Peyer's patch (tissue), 4 donors: ENCODE data around the gene ARFGAP1. TPM values are rescaled to one million over a fixed set of nuclear protein-coding genes. Genes with fewer than 3 reads are reported as not detected.
A peak's percentile ranks its signal among the peaks of the same experiment; 100 is the strongest.

Experiments
- DNase-seq, 3 donors: peaks; one replicate each; pipeline ENCODE4 v3.0.0-alpha.2; 2017 to 2019
- H3K27ac ChIP-seq, 4 donors: fragments of 200-600 bp; sonication (generic); one replicate each; pipeline ENCODE4 v1.5.1; 2016 to 2019
- H3K27me3 ChIP-seq, 2 donors: fragments of 200-600 bp; sonication (generic); one replicate each; pipeline ENCODE4 v1.5.1; 2019
- H3K36me3 ChIP-seq, 3 donors: fragments of 200-600 bp; sonication (generic); one replicate each; pipeline ENCODE4 v1.5.1; 2016 to 2019
- H3K4me1 ChIP-seq, 4 donors: fragments of 200-600 bp; sonication (generic); one replicate each; pipeline ENCODE4 v1.5.1; 2016 to 2019
- H3K4me3 ChIP-seq, 4 donors: fragments of 200-600 bp; sonication (generic); 1 replicate in 3 of 4; 2 replicates in 1 of 4; pipeline ENCODE4 v1.5.1; 2016 to 2019; ENCODE audit warnings: mild to moderate bottlenecking in 1 of 4
- H3K9me3 ChIP-seq, 4 donors: fragments of 200-600 bp; sonication (generic); one replicate each; pipeline ENCODE4 v1.5.1; 2016 to 2019; ENCODE audit warnings: mild to moderate bottlenecking in 1 of 4
- CTCF ChIP-seq, 6 experiments: fragments of 450-650 bp in 4 of 6; fragments of 200-600 bp in 2 of 6; sonication (generic) in 1 of 6; IDR thresholded peaks; one replicate each; pipeline ENCODE4 v1.5.1; 2017 to 2019; ENCODE audit warnings: antibody characterized with exemption in 6 of 6, mild to moderate bottlenecking in 3 of 6, moderate library complexity in 1 of 6
- POLR2A ChIP-seq, 2 donors: fragments of 450-650 bp; IDR thresholded peaks; one replicate each; pipeline ENCODE4 v1.5.1; 2017; ENCODE audit warnings: antibody characterized with exemption in 2 of 2, mild to moderate bottlenecking in 2 of 2, moderate library complexity in 2 of 2
- total RNA-seq, 4 donors: library from RNA; depleted of rRNA; stranded (reverse); fragments of >200 nt; gene quantifications; one replicate each; pipeline ENCODE4 v1.1.0, GENCODE V29; 2016

Gene ARFGAP1
- total RNA-seq, 4 donors from 2014 or later, result 66.6 to 149 (median 89.8) TPM

GRCh38 chr20:63289311-63290135, 16.9 kb downstream of the ARFGAP1 start:
- H3K27me3 ChIP-seq, result no peaks in the 10 kb centered on the region
- no peaks in the 10 kb centered on the region for H3K9me3 ChIP-seq
- H3K27ac ChIP-seq, result no peak overlapping the region
- TF ChIP-seq POLR2A (IDR thresholded peaks at IDR 0.05), result no peak
- no peak for TF ChIP-seq CTCF (IDR thresholded peaks at IDR 0.05)
- DNase-seq, result no peak
- no peak overlapping the region for H3K4me3 ChIP-seq
- H3K4me1 ChIP-seq, result peaks cover 0 to 4% (median 0%) of the 10 kb centered on the region in 4 donors
- peaks cover 0 to 37% (median 0%) of the 10 kb centered on the region in 3 donors for H3K36me3 ChIP-seq

GRCh38 chr20:63290136-63290676, 17.6 kb downstream of the ARFGAP1 start:
- H3K36me3 ChIP-seq, result peaks cover 0 to 33% (median 0%) of the 10 kb centered on the region in 3 donors
- DNase-seq, result no peak
- TF ChIP-seq POLR2A (IDR thresholded peaks at IDR 0.05), result no peak
- TF ChIP-seq CTCF (IDR thresholded peaks at IDR 0.05), result no peak
- peaks cover 0 to 4% (median 0%) of the 10 kb centered on the region in 4 donors for H3K4me1 ChIP-seq
- no peak overlapping the region for H3K4me3 ChIP-seq
- no peak overlapping the region for H3K27ac ChIP-seq
- no peaks in the 10 kb centered on the region for H3K9me3 ChIP-seq
- H3K27me3 ChIP-seq, result no peaks in the 10 kb centered on the region

GRCh38 chr20:63290677-63291472, 18.3 kb downstream of the ARFGAP1 start:
- peaks cover 0 to 29% (median 0%) of the 10 kb centered on the region in 3 donors for H3K36me3 ChIP-seq
- peak; percentile 52 to 74 (median 68) for DNase-seq
- TF ChIP-seq POLR2A (IDR thresholded peaks at IDR 0.05) (no peak), CTCF (IDR thresholded peaks at IDR 0.05) (peak; percentile 40 to 62 (median 60))
- no peaks in the 10 kb centered on the region for H3K27me3 ChIP-seq
- no peaks in the 10 kb centered on the region for H3K9me3 ChIP-seq
- H3K27ac ChIP-seq, result no peak overlapping the region
- peaks cover 0 to 4% (median 0%) of the 10 kb centered on the region in 4 donors for H3K4me1 ChIP-seq
- H3K4me3 ChIP-seq, result no peak overlapping the region

- Histone ChIP-seq H3K4me1 (peaks cover 0 to 4% (median 0%) of the 10 kb centered on the region in 4 donors), H3K27me3 (peaks cover 0 to 4% of the 10 kb centered on the region in 2 donors), H3K36me3 (peaks cover 0 to 20% (median 0%) of the 10 kb centered on the region in 3 donors), H3K27ac (no peak overlapping the region), H3K9me3 (no peaks in the 10 kb centered on the region), H3K4me3 (no peak overlapping the region)
- no peak for TF ChIP-seq POLR2A (IDR thresholded peaks at IDR 0.05)
- no peak for DNase-seq
Measured at GRCh38 chr20:63291811-63292210, 19.2 kb downstream of the ARFGAP1 start.

- Histone ChIP-seq H3K27ac (no peak overlapping the region), H3K36me3 (peaks cover 0 to 16% (median 0%) of the 10 kb centered on the region in 3 donors), H3K27me3 (peaks cover 0 to 4% of the 10 kb centered on the region in 2 donors), H3K4me3 (no peak overlapping the region), H3K4me1 (peaks cover 0 to 4% (median 0%) of the 10 kb centered on the region in 4 donors), H3K9me3 (no peaks in the 10 kb centered on the region)
- no peak for DNase-seq
- TF ChIP-seq CTCF (IDR thresholded peaks at IDR 0.05), result no peak
- no peak for TF ChIP-seq POLR2A (IDR thresholded peaks at IDR 0.05)
Measured at GRCh38 chr20:63292292-63292701, 19.7 kb downstream of the ARFGAP1 start.
